ENCODE measurements around the gene PRLH.
"Not testable (repeated sequence)": the region's sequence is repeated elsewhere in the genome, so short reads cannot be mapped to it uniquely, and the experiment has no call there.

Gene PRLH

DNA sequence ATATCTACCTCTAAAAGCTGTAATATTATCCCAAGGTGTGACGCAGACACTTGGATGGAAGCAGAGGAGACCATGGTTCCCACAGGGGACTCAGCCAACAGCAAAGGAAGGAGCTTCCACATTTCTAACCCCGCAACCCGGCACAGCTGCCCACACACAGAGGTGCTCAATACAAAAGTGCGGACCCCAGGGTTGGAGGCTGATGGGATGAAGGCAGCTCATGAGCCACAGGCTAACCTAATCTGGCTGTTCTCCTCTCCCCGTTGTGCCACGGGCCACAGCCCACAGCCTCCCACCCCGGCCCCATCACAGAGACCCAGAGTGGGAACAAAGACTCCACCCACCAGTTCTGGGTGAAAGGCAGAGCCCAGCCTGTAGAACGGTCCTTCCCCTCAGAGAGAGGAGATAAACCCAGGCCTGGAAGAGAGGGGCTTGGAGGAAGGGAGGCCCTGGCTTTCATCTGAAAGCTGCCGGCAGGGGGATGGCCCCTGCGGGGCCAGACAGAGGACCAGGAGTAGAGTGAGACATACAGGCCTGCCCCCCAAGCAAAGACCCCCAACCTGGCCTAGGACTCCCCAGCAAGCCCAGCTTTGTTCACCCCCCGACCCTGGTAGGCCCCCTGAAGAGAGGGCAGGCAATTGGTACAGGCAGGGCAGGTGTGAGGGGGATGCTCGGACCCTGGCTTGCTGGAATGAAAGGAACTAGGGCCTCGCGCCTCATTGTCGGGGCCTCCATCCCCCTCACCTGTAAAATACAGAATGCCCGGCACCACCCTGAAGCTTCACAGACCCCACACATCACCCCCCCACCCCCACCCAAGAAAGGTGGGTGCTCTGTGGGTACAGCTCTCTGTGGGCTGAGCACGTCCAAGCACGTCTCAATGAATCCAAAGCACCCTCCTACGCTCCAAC, 17.3 kb downstream of the PRLH start:
- no peak for DNase-seq (ENCODE audit: low spot score)

DNA sequence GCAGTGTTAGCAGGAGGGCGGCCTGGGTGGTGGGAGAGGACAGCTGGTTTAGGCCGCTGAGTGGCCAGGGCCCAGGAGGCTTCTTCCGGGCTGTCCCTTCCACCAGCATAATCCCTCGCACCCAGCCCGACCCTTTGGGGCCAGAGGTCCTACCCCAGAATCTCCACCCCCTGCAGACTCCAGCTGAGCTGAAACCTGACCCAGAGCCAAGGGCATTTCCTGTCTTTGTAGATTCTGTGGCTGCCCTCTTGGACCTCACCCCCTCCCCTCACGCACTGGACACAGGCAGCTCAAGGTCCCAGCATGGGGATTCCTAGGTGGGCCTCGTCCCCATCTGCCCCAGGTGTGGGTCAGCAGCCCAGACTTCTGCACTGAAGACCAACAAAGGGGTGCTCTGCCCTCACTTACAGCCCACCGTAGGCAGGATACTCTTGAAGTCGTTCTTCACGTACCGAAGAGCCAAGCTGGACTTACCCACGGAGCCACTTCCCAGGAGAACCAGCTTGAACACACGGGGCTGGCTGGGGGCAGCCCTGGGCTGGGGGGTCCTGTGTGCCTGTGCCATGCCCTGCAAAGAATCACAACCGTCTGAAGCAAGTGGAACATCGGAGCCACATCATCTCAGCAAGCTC, 19.3 kb downstream of the PRLH start:
- DNase-seq (ENCODE audit: low spot score), result no peak

DNA sequence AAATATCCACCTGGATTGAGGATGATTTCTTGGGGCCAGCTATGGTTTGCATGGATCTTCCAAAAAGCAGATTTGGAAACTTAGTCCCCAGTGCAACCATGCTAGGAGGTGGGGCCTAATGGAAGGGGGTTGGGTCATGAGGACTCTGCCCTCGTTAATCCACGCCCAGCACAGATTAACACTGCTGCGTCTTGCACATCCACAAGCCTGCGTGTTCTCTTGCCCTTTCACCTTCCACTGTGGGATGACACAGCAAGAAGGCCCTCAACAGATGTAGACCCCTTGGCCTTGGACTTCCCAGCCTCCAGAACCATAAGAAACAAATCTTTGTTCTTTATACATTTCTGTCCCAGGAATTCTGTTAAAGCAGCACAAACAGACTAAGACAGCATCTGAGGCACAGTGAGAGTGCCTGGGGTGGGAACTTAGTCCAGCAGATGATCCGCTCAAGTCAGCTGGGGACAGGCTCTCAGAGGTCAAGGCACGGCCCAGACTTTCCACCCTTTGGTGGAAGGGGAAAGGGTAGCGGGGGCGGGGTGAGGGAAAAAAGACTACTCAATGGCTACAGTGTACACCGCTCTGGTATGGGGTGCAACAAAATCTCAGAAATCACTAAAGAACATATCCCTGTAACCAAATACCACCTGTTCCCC, 21.8 kb downstream of the PRLH start:
- no peak for DNase-seq (ENCODE audit: low spot score)

DNA sequence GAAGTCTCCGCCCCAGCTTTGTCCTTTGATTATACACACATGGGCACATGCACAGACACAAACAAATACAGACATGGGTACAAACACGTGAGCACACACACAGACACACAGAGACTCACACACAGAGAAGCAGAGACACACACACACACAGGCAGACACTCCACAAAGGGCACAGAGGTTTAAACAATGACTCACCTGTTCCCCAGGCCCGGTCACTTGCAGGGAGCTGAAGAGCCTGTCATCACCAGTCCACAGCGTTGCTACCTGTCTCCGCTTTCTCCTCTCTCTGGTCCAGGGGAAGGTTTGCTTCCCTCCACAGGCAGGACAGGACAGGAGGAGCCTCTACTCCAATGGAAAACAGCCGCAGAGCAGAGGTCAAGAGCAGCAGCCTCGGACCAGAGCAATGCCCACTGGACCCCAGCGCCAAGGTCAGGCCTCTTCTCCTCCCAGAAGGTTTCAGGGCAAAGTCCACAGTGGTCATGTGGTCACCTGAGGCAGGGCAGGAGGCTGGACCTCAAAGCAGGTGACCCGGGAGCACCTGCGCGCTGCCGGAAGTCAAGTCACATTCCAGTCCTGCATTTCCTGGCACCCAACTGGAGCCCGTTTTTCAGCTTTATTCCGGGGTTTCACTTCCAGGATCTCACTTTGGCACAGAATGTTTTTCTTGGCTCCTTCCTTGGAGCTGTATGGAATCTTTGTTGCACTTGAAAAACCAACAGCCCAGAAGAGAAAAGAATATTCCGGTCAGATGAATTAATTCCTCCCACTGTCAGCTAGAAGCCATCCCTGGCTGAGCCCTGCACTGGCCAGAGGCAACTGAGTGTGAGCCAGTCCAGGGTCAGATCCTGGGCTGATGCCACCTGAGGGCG, 24.1 kb downstream of the PRLH start, which contains the start of gene RAB17:
Gene RAB17, minus strand, starts transcription at position 463 of the 869 bp plus-strand sequence. CDS start 4,580 bp downstream, outside the sequence.
- DNase-seq (ENCODE audit: low spot score), result peak; percentile 66

DNA sequence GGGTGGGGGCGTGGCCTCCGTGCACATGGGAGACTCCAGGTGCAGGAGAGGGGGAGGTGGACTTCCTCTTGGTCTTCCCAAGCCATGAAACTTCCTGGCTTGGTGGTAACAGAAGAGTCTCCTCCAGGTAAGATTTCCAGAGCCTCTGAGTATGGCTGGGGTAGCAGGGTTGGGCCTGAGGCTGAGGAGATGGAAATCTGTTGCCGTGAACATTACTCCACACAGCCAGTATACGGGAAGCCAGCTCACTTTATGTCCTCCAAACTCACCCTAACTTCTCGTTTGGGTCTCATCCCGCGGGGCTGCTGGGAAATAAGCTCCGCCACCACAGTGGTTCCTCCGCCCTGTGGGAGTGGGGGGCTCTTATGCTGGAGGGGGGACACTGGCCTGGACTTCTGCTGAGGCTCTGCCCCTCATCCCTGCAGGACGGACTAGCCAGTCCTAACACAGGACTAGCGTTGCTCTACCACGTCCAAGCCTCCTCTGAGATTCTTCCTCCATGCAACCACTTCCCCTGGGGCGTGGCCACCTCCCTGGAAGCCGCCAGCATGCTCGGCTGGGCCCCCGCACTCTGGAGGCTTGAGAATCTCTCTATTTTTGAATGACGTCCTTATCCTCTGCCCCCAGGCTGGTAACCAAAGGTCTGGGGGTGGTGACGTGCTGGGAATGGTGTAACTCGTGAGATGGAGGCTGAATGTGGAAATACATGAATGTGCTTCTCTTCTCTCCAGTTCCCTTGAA, 24.9 kb downstream of the PRLH start:
- no peak for DNase-seq (ENCODE audit: low spot score)

DNA sequence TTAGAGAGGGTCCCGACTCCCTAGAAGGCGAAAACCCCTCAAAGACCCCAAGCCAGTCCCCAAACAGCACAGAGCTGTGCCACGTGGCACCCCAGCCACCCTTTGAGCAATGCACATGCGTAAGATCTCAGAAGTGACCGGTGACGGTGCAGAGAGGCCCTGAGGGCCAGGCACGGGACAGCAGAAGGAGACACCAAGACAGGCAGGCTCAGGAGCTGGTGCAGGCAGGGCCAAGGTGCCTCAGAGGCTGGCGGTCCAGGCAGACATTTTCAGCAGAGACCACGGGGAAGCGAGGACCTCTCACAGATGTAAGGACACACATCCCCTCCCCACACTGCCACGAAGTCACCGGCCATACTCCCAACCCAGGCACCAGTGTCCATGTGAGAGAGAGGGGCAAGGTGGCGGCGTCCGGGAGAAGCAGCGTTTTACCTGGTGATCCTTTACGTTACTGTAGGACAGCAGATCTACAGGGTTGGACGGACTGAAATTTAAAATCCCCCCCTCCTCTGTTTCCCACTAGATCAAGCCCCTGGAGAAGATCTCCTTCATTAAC, 26.1 kb downstream of the PRLH start:
- no peak for DNase-seq (ENCODE audit: low spot score)

DNA sequence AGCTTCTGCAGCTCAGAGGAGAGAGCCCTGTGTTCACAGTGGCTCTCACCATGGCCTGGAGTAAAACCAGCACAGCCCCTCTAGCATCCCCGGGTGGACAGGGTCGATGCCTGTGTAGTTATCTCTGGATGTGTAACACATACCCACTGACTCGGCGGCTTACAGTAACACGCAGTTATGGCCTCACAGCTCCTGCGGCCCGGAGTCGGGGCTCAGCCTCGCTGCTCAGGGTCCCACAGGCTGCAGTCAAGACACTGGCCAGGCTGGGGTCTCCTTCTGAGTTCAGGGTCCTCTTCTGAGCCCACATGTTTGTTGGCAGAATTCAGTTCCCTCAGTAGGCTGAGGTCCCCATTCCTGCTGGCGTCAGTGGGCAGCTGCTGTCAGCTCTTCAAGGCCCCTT, 26.7 kb downstream of the PRLH start:
- no peak for DNase-seq (ENCODE audit: low spot score)

DNA sequence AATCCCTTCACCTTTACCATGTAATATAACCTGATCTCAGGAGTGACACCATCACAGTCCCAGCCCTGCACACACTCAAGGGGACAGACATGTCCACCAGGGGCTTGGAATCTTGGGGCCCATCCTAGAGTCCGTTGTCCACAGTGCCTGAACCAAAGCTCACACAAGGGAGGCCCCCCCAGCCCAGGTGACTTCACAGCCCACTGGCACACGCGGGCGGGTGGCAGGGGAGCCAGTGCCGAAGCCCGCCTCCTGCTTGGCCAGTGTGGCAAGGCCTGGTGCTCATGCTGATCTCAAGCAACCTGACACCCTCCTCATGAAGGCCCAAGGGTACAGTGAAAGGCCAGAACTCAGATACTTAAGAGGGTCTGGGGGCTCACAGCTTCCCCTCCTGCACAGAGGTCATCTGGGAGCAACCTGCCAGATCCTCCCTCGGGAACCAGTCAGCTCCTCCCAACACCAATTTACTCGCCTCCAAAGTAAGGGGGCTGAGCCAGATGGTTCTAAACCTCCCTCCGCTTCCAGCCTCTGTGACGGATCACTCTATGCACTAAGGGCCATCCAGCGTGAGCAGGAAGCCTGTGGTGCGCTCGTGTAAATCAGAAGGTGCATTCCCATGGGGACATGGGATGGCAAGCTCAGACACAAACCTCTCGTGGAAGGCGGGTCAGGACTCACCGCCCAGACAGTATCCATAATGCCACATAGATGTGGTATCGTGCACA, 27.4 kb downstream of the PRLH start:
- DNase-seq (ENCODE audit: low spot score), result no peak

DNA sequence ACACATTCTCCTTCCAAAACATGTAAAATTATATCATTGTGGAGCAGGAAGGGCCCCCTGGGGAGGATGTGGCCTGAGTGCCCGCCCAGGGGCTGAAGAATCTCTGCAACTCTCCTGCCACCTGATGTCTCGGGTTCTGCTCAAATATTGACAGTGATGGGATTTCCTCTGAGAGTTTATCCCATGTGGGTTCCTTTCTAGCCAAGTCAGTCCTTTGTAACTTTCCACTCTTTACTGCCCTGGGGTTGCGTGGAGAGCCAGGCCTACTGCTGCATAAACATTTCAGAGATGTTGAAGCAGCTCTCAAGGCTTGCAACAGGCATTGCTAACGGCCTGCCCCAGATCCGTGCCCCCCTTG, 28.1 kb downstream of the PRLH start:
- no peak for DNase-seq (ENCODE audit: low spot score)

DNA sequence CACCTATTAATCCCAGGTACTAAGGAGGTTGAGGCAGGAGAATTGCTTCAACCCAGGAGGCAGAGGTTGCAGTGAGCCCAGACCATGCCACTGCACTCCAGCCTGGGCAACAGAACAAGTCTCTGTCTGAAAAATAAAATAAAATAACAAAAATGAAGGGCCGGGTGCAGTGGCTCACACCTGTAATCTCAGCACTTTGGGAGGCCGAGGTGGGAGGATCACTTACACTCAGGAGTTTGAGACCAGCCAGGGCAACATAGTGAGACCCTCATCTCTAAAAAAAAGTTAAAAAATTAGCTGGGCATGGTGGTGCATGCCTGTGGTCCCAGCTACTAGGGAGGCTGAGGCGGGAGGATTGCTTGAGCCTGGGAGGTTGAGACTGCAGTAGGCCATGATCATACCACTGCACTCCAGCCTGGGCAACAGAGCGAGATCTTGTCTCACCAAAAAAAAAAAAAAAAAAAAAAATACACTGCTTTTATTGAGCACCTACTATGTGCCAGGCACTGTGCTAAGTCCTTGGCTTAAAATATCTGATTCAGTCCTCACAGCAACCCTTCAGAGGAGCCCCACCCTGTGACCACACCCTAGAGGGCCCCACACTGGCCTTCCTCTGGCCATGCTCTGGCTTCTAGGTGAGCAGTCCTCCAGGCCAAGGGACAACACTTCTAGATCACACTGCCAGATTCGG, 29.6 kb downstream of the PRLH start:
- DNase-seq (ENCODE audit: low spot score), result not testable (repeated sequence)

DNA sequence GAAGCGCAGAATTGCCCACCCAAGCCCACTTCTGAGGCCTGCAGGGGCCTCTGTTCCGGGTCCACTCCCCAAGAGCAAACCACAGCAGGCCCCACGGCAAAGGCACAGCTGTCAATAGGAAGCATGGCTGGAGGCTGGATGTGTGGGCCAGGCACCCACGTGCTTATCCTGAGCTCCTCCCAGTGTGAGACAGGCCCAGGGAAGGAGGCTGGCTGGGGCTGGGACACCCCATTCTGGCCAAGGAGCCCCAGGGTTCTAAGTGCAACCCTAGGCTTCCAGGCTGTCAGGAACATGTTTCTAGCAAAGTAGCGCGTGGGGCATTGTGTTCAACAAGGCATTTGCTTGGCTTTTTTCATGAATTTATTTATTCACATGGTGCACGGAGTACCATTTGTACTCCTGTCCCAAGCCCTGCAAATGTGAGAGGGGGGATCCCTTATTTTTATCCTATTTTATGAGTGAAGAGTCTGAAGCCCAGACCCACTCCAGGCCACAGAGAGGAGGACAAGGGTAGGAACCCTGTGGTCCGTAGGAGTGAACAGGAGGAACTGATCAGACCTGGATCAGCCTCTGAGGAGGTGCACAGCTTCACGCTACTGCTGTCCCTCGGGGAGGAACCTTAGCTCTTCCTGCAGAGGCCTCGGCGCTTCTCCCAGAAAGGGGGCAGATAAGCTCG, 30.3 kb downstream of the PRLH start:
- DNase-seq (ENCODE audit: low spot score), result no peak

DNA sequence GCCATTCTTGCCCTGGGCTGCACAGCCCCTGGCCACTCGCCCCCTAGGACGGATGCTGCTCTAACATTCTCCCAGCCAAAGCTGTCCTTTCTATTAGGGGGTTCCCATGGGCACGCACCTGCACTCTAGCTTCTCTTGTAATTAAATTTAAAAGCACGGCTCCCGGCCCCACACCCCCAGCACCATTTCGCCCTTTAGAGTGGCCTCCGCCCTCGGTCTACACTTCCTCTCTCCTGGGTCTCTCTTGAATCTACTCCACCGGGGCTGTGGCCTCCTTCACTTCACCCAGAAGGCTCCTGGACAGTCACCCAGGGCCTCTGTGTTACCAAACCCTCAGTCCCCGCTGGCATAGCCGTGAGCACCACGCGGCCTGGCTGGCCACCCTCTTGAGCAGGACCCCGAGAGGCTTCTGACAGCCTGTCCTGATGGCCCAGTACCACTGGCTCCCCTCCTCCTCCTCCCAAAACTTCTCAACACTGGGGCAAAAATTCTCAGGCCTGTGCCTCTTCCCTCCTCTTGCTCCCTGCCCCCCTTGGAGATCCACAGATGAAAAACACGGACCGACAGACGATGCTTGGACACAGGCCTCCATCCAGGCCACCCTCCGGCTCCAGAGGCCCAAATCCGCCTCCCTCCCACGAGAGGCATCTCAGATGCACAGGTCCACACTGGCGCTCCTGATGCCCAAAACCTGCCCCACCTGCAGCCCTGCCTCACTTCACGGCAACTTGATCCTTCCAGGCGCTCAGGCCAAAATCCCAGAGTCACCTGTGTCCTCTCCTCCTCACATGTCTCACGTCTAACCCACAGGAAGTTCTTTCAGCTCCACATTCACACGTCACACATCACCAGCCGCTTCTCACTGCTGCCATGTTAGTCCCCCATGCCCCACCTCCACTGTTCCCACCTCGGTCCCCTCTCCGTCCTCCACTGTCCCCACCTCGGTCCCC, 31.1 kb downstream of the PRLH start:
- no peak for DNase-seq (ENCODE audit: low spot score)

DNA sequence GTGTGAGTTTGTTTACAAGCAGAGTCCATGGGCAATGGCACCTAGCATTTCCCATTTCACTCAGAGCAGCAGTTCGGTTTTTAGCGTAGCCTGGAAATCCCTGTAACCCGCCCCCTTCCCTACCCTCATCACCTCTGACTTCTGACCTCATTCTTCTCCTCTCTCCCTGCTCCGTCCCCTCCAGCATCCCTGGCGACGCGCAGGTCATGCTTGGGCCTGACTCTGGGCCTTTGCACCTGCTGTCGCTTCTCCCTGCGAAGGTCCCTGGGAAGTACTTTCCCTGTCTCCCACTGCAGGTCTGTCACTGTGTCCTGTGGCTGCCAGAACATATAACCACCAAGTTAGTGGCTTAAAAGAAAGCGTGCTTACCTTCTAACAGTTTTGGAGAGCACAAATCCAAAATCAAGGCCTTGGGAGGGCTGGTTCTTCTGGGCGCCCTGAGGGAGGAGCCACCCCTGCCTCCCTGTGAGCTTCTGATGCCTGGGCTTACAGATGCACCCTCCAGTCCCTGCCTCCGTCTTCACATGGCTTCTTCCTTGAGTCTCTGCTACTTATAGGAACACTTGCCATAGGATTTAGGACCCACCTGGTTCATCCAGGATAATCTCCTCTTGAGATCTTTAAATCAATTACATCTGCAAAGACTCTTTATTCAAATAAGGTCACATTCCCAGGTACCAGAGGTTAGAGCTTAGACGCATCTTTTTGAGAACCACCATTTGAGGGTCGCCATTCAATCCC, 32.3 kb downstream of the PRLH start:
- DNase-seq (ENCODE audit: low spot score), result no peak

DNA sequence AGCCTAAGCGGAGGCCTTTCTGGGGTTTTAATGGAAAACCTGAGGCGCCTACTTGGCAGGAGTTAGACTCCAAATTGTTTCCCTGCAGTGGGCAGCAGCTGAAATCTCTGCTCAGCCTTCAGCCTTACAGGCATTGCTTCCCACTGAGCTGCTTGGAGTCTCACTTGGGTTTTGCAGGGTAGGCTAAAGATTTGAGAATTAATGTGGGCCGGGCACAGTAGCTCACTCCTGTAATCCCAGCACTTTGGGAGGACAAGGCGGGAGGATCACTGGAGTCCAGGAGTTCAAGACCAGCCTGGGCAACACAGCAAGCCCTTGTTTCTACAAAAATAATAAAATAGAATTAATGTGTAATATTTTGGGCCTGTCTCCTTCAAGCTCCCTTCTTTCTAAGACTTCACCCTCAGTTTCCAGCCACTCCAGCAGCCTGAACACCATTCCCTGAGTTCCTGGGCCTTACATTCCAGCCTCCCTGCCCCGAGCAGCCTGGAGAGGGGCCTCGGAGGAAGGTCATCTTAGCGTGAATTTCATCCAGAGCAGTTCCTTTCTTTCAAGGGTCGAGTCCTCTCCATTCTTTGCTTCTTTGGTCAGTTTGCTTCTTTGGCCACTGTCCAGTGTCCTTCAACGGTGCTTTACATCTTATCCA, 33.2 kb downstream of the PRLH start:
- no peak for DNase-seq (ENCODE audit: low spot score)

DNA sequence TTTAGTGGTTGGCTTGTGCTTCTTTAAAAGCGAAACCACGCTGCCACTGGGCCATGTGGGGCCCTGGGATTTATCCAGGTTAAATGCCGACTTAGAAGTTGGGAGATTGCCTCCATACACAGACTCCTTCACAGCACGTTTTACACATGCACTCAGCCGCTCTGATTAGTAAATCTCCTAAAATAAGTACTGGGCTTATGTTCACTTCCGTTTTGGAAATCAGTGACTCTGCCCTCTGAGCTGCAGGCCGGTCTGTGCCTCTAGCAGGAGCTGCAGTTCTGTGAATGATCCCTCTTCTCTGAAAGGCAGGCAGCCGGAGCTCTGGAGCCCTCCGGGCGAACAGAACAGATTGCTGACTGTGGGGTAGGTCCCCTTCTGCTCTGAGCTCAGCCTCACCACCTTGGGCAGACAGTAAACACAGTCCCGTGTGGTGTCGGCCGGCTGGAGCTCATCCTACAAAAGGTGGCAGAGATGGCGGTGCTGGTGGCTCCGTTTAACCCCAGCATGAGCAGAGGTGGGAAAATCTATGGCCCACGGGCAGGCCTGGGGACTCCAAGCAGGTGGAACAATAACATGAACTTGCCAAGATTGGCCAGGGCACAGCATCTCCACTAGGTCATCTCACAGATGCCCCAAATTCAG, 34.0 kb downstream of the PRLH start:
- peak; percentile 81 for DNase-seq (ENCODE audit: low spot score)

DNA sequence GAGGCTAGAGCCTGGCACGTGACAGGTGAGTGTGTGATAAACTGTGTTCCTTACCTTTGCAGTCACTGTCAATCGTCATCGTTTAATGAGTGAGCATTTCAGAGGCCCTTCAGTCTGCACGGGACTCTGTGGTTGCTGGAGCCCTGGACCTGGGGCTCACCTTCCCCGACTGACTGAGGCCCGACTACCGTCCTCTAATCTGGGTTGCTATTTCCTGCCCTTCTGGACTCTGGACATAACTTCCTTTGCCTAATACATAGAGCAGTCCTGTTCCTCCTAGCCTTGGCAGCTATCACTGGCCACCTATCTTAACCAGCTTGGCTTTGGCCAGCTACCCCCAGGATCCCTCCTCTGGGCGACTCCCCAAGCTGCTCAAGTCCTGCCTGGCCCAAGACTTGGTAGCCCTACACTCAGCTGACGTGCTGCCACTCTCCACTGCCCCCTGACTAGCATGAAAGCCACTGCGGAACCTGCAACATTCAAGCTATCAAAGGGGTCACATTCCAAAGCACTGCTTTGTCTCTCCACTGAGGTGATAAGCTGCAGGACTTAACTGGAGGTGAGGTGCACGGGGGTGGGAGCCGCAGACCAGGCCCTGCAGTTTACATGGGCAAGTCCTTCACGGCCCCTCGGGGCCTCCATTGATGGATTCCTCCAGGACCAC, 35.2 kb downstream of the PRLH start:
- no peak for DNase-seq (ENCODE audit: low spot score)
